K562 (cell line): ENCODE results near the gene ZNF189. TPM values are rescaled to one million over a fixed set of nuclear protein-coding genes. Genes with fewer than 3 reads are reported as not detected.

Source experiments
- CBX1 ChIP-seq: sonication (generic); IDR thresholded peaks from 2 replicates; pipeline ENCODE4 v1.6.1; 2016; ENCODE audit warnings: antibody characterized with exemption, low read depth, mild to moderate bottlenecking
- CC2D1A ChIP-seq: fragments of 450-650 bp; IDR thresholded peaks from 2 replicates; pipeline ENCODE4 v1.6.1; 2017; ENCODE audit warnings: mild to moderate bottlenecking
- CTBP1 ChIP-seq: fragments of 450-650 bp; IDR thresholded peaks from 2 replicates; pipeline ENCODE4 v1.6.1; 2016; ENCODE audit warnings: borderline replicate concordance
- DIDO1 ChIP-seq: fragments of 450-650 bp; IDR thresholded peaks from 2 replicates; pipeline ENCODE4 v1.6.1; 2016; ENCODE audit warnings: low read depth, missing biosample characterization, missing genetic modification characterization
- MTA1 ChIP-seq: fragments of 450-650 bp; IDR thresholded peaks from 2 replicates; pipeline ENCODE4 v1.6.1; 2017; ENCODE audit warnings: borderline replicate concordance
- RBM22 ChIP-seq: fragments of 200-400 bp; formaldehyde crosslinking; IDR thresholded peaks from 2 replicates; pipeline ENCODE4 v1.6.1; 2018; ENCODE audit warnings: low read length, low read depth; ENCODE audit not compliant: poor library complexity, severe bottlenecking
- SOX6 ChIP-seq: fragments of 450-650 bp; IDR thresholded peaks from 2 replicates; pipeline ENCODE4 v1.6.1; 2014; ENCODE audit warnings: mild to moderate bottlenecking
- SREBF2 ChIP-seq: sonication (generic); formaldehyde crosslinking; IDR thresholded peaks from 2 replicates; pipeline ENCODE4 v1.4.0; 2020; ENCODE audit warnings: mild to moderate bottlenecking, missing genetic modification reagents
- U2AF2 ChIP-seq: fragments of 200-400 bp; formaldehyde crosslinking; optimal IDR thresholded peaks from 2 replicates; pipeline ENCODE3; 2017; ENCODE audit warnings: low read depth, mild to moderate bottlenecking, low read length
- ZBTB1 ChIP-seq: sonication (generic); formaldehyde crosslinking; IDR thresholded peaks from 2 replicates; pipeline ENCODE4 v1.8.1; 2023; ENCODE audit warnings: missing genetic modification reagents, low read depth, mild to moderate bottlenecking, borderline replicate concordance
- ZKSCAN1 ChIP-seq: fragments of 150-350 bp; IDR thresholded peaks from 2 replicates; pipeline ENCODE4 v1.6.1; 2016; ENCODE audit warnings: low read depth, low read length
- ZKSCAN3 ChIP-seq: fragments of 250-450 bp; sonication (Bioruptor Pico); IDR thresholded peaks from 2 replicates; pipeline ENCODE4 v1.4.0; 2020
- ZNF140 ChIP-seq: fragments of 250-450 bp; sonication (Bioruptor Pico); IDR thresholded peaks from 2 replicates; pipeline ENCODE4 v1.8.0; 2021; ENCODE audit warnings: moderate library complexity, mild to moderate bottlenecking, inconsistent platforms
- ZNF146 ChIP-seq: IDR thresholded peaks from one replicate; pipeline ENCODE4 v1.6.1; 2018; ENCODE audit warnings: missing compliant biosample characterization; ENCODE audit not compliant: unreplicated experiment
- ZNF717 ChIP-seq: fragments of 250-450 bp; sonication (Bioruptor Pico); IDR thresholded peaks from 2 replicates; pipeline ENCODE4 v1.5.0; 2021
- polyA plus RNA-seq, 8 experiments: library from polyadenylated mRNA; depleted of rRNA in 4 of 8; stranded (reverse) in 5 of 8; unstranded in 3 of 8; fragments of >200 nt; fragmentation: Nextera tagmentation in 2 of 8; fragmentation: Illumina TruSeq in 1 of 8; extraction: Ambion mirVana in 2 of 8; extraction: Trizol in 1 of 8; gene quantifications; 2 replicates each; pipeline versions ENCODE4 v1.2.1 to v1.2.3, GENCODE V29; 2011 to 2014; ENCODE audit warnings: inconsistent platforms in 1 of 8, missing spikeins in 1 of 8
- total RNA-seq, 7 experiments: library from RNA; depleted of rRNA in 6 of 7; stranded (reverse); fragments of >200 nt in 6 of 7; fragmentation: Illumina TruSeq in 2 of 7; extraction: Trizol in 2 of 7; gene quantifications; 2 replicates each; pipeline versions ENCODE4 v1.2.1 to v1.2.3, GENCODE V29; 2011 to 2021; ENCODE audit warnings: low replicate concordance in 1 of 7
- TF ChIP-seq, protein P1 (sequence below), 2 experiments: fragments of 450-650 bp; IDR thresholded peaks; 2 replicates each; pipeline ENCODE4 v1.6.1; 2016
- TF ChIP-seq, protein P2 (sequence below): sonication (generic); formaldehyde crosslinking; IDR thresholded peaks from 2 replicates; pipeline ENCODE4 v1.8.0; 2022; ENCODE audit warnings: mild to moderate bottlenecking, missing genetic modification reagents
- TF ChIP-seq, protein P3 (sequence below), 2 experiments: fragments of 450-650 bp in 1 of 2; IDR thresholded peaks; 2 replicates each; pipeline ENCODE4 v1.6.1; 2011 to 2017; ENCODE audit warnings: low read depth in 2 of 2, antibody characterized with exemption in 1 of 2, borderline replicate concordance in 1 of 2, low read length in 1 of 2, mild to moderate bottlenecking in 1 of 2, mixed read lengths in 1 of 2; ENCODE audit not compliant: control insufficient read depth in 1 of 2
- TF ChIP-seq, protein P4 (sequence below): fragments of 250-450 bp; sonication (Bioruptor Pico); IDR thresholded peaks from 2 replicates; pipeline ENCODE4 v1.9.0; 2021; ENCODE audit warnings: mild to moderate bottlenecking, inconsistent platforms

Gene ZNF189
- total and polyA plus RNA-seq, 9 of the 15 experiments (the other 6 are each of a cell fraction or from before 2014, with no cell fraction given) = 2.4 to 15.3 (median 6.4) TPM

DNA sequence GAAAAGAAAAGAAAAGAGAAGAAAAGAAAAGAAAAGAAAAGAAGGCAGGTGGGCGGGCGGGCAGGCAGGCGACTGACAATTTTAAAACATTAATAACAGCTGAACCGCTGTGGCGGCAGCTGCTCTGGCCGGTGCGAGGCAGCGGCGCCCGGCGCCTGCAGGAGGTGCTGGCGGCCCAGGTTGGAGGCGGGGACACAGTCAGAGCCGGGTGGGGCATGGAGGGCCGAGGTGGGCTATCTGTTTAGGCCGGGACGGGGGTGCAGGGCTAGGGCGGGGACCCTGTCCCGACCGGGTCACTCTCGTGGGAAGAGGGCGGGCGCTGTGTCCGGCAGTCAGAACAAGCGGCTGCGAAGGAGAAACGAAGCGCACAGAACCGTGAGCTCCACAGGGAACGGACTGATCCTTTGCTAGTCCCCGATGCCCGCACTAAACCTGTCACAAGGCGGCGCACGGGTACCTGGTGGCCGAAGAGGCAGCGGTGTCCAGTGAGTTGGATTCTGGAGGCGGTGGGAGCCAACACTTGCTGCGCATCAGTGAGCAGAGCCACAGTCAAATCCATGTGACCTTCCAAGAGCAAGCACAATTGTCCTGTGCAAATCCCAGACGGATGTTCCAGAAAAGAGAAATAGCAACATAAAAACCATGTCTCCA is 50.5 kb downstream of the ZNF189 start (continued):
- TF ChIP-seq RBM22 (no peak), ZKSCAN1 (no peak), SREBF2 (no peak), ZBTB1 (CRISPR knock-in tag) (no peak), U2AF2 (no peak), SOX6 (no peak), MTA1 (no peak), DIDO1 (no peak), CC2D1A (peak; percentile 64; the same call in 1 of the 2 replicates), CTBP1 (peak; percentile 75), ZNF146 (no peak), ZKSCAN3 (CRISPR knock-in tag) (no peak), CBX1 (peak; percentile 33; the same call in 1 of the 2 replicates), ZNF717 (no peak), ZNF140 (no peak)
- TF ChIP-seq, protein P1, sequence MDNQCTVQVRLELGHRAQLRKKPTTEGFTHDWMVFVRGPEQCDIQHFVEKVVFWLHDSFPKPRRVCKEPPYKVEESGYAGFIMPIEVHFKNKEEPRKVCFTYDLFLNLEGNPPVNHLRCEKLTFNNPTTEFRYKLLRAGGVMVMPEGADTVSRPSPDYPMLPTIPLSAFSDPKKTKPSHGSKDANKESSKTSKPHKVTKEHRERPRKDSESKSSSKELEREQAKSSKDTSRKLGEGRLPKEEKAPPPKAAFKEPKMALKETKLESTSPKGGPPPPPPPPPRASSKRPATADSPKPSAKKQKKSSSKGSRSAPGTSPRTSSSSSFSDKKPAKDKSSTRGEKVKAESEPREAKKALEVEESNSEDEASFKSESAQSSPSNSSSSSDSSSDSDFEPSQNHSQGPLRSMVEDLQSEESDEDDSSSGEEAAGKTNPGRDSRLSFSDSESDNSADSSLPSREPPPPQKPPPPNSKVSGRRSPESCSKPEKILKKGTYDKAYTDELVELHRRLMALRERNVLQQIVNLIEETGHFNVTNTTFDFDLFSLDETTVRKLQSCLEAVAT (IDR thresholded peaks at IDR 0.05) = no peak
- TF ChIP-seq, protein P2, sequence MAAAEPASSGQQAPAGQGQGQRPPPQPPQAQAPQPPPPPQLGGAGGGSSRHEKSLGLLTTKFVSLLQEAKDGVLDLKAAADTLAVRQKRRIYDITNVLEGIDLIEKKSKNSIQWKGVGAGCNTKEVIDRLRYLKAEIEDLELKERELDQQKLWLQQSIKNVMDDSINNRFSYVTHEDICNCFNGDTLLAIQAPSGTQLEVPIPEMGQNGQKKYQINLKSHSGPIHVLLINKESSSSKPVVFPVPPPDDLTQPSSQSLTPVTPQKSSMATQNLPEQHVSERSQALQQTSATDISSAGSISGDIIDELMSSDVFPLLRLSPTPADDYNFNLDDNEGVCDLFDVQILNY = no peak
- TF ChIP-seq, protein P3, sequence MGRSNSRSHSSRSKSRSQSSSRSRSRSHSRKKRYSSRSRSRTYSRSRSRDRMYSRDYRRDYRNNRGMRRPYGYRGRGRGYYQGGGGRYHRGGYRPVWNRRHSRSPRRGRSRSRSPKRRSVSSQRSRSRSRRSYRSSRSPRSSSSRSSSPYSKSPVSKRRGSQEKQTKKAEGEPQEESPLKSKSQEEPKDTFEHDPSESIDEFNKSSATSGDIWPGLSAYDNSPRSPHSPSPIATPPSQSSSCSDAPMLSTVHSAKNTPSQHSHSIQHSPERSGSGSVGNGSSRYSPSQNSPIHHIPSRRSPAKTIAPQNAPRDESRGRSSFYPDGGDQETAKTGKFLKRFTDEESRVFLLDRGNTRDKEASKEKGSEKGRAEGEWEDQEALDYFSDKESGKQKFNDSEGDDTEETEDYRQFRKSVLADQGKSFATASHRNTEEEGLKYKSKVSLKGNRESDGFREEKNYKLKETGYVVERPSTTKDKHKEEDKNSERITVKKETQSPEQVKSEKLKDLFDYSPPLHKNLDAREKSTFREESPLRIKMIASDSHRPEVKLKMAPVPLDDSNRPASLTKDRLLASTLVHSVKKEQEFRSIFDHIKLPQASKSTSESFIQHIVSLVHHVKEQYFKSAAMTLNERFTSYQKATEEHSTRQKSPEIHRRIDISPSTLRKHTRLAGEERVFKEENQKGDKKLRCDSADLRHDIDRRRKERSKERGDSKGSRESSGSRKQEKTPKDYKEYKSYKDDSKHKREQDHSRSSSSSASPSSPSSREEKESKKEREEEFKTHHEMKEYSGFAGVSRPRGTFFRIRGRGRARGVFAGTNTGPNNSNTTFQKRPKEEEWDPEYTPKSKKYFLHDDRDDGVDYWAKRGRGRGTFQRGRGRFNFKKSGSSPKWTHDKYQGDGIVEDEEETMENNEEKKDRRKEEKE (IDR thresholded peaks at IDR 0.05; ENCODE audit: borderline replicate concordance in 1 of 2, control insufficient read depth in 1 of 2, low read depth in 2 of 2, low read length in 1 of 2) = no peak
- TF ChIP-seq, protein P4, sequence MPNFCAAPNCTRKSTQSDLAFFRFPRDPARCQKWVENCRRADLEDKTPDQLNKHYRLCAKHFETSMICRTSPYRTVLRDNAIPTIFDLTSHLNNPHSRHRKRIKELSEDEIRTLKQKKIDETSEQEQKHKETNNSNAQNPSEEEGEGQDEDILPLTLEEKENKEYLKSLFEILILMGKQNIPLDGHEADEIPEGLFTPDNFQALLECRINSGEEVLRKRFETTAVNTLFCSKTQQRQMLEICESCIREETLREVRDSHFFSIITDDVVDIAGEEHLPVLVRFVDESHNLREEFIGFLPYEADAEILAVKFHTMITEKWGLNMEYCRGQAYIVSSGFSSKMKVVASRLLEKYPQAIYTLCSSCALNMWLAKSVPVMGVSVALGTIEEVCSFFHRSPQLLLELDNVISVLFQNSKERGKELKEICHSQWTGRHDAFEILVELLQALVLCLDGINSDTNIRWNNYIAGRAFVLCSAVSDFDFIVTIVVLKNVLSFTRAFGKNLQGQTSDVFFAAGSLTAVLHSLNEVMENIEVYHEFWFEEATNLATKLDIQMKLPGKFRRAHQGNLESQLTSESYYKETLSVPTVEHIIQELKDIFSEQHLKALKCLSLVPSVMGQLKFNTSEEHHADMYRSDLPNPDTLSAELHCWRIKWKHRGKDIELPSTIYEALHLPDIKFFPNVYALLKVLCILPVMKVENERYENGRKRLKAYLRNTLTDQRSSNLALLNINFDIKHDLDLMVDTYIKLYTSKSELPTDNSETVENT (CRISPR knock-in tag) = no peak
